Thymus (tissue), 11 donors: ENCODE measurements around the gene CWC22. TPM values are rescaled to one million over a fixed set of nuclear protein-coding genes. Genes with fewer than 3 reads are reported as not detected.
A peak's percentile ranks its signal among the peaks of the same experiment; 100 is the strongest.
"Not testable (repeated sequence)": the region's sequence is repeated elsewhere in the genome, so short reads cannot be mapped to it uniquely, and the experiment has no call there.

Source experiments
- DNase-seq, 9 donors: peaks; one replicate each; pipeline ENCODE4 v3.0.0-alpha.2; 2013; ENCODE audit warnings: low spot score in 9 of 9, low read depth in 6 of 9, missing footprints in 1 of 9
- H3K27ac ChIP-seq, 2 donors: one replicate each; pipeline ENCODE4 v1.5.1; 2013; ENCODE audit warnings: control low read depth in 1 of 2, low read depth in 1 of 2, low read length in 1 of 2, mild to moderate bottlenecking in 1 of 2, moderate library complexity in 1 of 2
- H3K27me3 ChIP-seq, 2 donors: one replicate each; pipeline ENCODE4 v1.5.1; 2013; ENCODE audit warnings: low read length in 1 of 2; ENCODE audit not compliant: control insufficient read depth in 2 of 2, insufficient read depth in 1 of 2
- H3K36me3 ChIP-seq, 2 donors: one replicate each; pipeline ENCODE4 v1.5.1; 2013; ENCODE audit warnings: low read length in 1 of 2, mild to moderate bottlenecking in 1 of 2, moderate library complexity in 1 of 2; ENCODE audit not compliant: control insufficient read depth in 2 of 2, insufficient read depth in 2 of 2
- H3K4me1 ChIP-seq, 2 donors: one replicate each; pipeline ENCODE4 v1.5.1; 2013; ENCODE audit warnings: low read length in 2 of 2; ENCODE audit not compliant: control insufficient read depth in 2 of 2, insufficient read depth in 2 of 2
- H3K4me3 ChIP-seq, 2 donors: one replicate each; pipeline ENCODE4 v1.5.1; 2013; ENCODE audit warnings: low read length in 2 of 2, control low read depth in 1 of 2, mild to moderate bottlenecking in 1 of 2
- H3K9me3 ChIP-seq, 2 donors: one replicate each; pipeline ENCODE4 v1.5.1; 2013; ENCODE audit warnings: low read length in 1 of 2, mild to moderate bottlenecking in 1 of 2; ENCODE audit not compliant: control insufficient read depth in 2 of 2, insufficient read depth in 1 of 2
- WGBS: extraction: QIAGEN DNeasy Blood & Tissue Kit; methylation state at CpG from one replicate; pipeline ENCODE4 v1.1.7; 2013; 5-methylcytosine and 5-hydroxymethylcytosine counted together
- polyA plus RNA-seq: library from polyadenylated mRNA; stranded (reverse); fragments of 200-250 nt; gene quantifications from one replicate; pipeline ENCODE4 v1.2.3, GENCODE V29; 2013
- total RNA-seq: library from RNA; stranded (reverse); fragments of 120-200 nt; gene quantifications from one replicate; pipeline ENCODE4 v1.2.4, GENCODE V29; 2013
- donor health status: healthy.

CWC22 gene
- total and polyA plus RNA-seq, 2 donors = 21.3 to 21.4 TPM

GRCh38 chr2:180006231-180006630 is 866 bp downstream of the CWC22 start:
- 9% methylated on average over 7 of the region's 7 CpGs for WGBS
- peaks cover 7 to 11% of the 10 kb centered on the region in 2 donors for H3K4me1 ChIP-seq
- H3K9me3 ChIP-seq = no peaks in the 10 kb centered on the region
- peak overlapping the region in 1 of 2 donors; percentile 85 for H3K27ac ChIP-seq
- peak in 3 of 9 donors; percentile 4 to 8 (median 6) for DNase-seq
- H3K36me3 ChIP-seq = no peaks in the 10 kb centered on the region
- H3K4me3 ChIP-seq = peak overlapping the region; percentile 66 to 75
- no peaks in the 10 kb centered on the region for H3K27me3 ChIP-seq

GRCh38 chr2:180005465-180005864 is 1.6 kb downstream of the CWC22 start:
- peaks cover 7 to 11% of the 10 kb centered on the region in 2 donors for H3K4me1 ChIP-seq
- 98% methylated on average over 7 of the region's 7 CpGs for WGBS
- H3K27ac ChIP-seq, DNase-seq, H3K36me3 ChIP-seq, H3K27me3 ChIP-seq, H3K9me3 ChIP-seq, H3K4me3 ChIP-seq: not testable (repeated sequence)

GRCh38 chr2:180004731-180005130 is 2.4 kb downstream of the CWC22 start:
- no peak for DNase-seq
- Histone ChIP-seq H3K9me3 (no peaks in the 10 kb centered on the region), H3K27ac (no peak overlapping the region), H3K27me3 (no peaks in the 10 kb centered on the region), H3K4me3 (no peak overlapping the region), H3K36me3 (no peaks in the 10 kb centered on the region), H3K4me1 (peaks cover 7 to 11% of the 10 kb centered on the region in 2 donors)
- 97% methylated on average over 5 of the region's 5 CpGs for WGBS

- Histone ChIP-seq H3K27ac (no peak overlapping the region), H3K9me3 (no peaks in the 10 kb centered on the region), H3K4me1 (peaks cover 7 to 11% of the 10 kb centered on the region in 2 donors), H3K36me3 (peaks cover 0 to 3% of the 10 kb centered on the region in 2 donors), H3K4me3 (no peak overlapping the region), H3K27me3 (no peaks in the 10 kb centered on the region)
- DNase-seq = no peak
- 82% methylated on average over 2 of the region's 2 CpGs for WGBS
Measured at GRCh38 chr2:180003559-180003958, 3.5 kb downstream of the CWC22 start.

GRCh38 chr2:180003073-180003472 is 4.0 kb downstream of the CWC22 start:
- no peaks in the 10 kb centered on the region for H3K9me3 ChIP-seq
- 68% methylated on average over 1 of the region's 1 CpG for WGBS

GRCh38 chr2:180002198-180002770 is 4.8 kb downstream of the CWC22 start:
- Histone ChIP-seq H3K27me3 (no peaks in the 10 kb centered on the region), H3K27ac (no peak overlapping the region), H3K36me3 (peaks cover 0 to 3% of the 10 kb centered on the region in 2 donors), H3K4me1 (peaks cover 7 to 11% of the 10 kb centered on the region in 2 donors), H3K4me3 (no peak overlapping the region), H3K9me3 (no peaks in the 10 kb centered on the region)
- 96% methylated on average over 2 of the region's 2 CpGs for WGBS
- DNase-seq = no peak

More at GRCh38 chr2:180003073-180003472, 4.0 kb downstream of the CWC22 start:
- Histone ChIP-seq H3K4me1 (peaks cover 7 to 11% of the 10 kb centered on the region in 2 donors), H3K27me3 (no peaks in the 10 kb centered on the region), H3K27ac (no peak overlapping the region), H3K36me3 (peaks cover 0 to 3% of the 10 kb centered on the region in 2 donors), H3K4me3 (no peak overlapping the region)
- no peak for DNase-seq

- 95% methylated on average over 1 of the region's 1 CpG for WGBS
- no peak overlapping the region for H3K4me3 ChIP-seq
- peaks cover 7 to 11% of the 10 kb centered on the region in 2 donors for H3K4me1 ChIP-seq
- H3K36me3 ChIP-seq = peaks cover 0 to 3% of the 10 kb centered on the region in 2 donors
- no peak overlapping the region for H3K27ac ChIP-seq
- H3K9me3 ChIP-seq = no peaks in the 10 kb centered on the region
- H3K27me3 ChIP-seq = no peaks in the 10 kb centered on the region
- no peak for DNase-seq
Measured at GRCh38 chr2:180001726-180002125, 5.4 kb downstream of the CWC22 start.

- H3K27me3 ChIP-seq = no peaks in the 10 kb centered on the region
- no peak for DNase-seq
- no peaks in the 10 kb centered on the region for H3K9me3 ChIP-seq
- H3K4me1 ChIP-seq = no peaks in the 10 kb centered on the region
- peaks cover 0 to 3% of the 10 kb centered on the region in 2 donors for H3K36me3 ChIP-seq
- no peak overlapping the region for H3K4me3 ChIP-seq
- H3K27ac ChIP-seq = no peak overlapping the region
Measured at GRCh38 chr2:180000434-180000833, 6.7 kb downstream of the CWC22 start.

GRCh38 chr2:179999000-179999399 is 8.1 kb downstream of the CWC22 start:
- Histone ChIP-seq H3K36me3 (peaks cover 0 to 3% of the 10 kb centered on the region in 2 donors), H3K9me3 (no peaks in the 10 kb centered on the region), H3K4me3 (no peak overlapping the region), H3K27me3 (no peaks in the 10 kb centered on the region), H3K4me1 (no peaks in the 10 kb centered on the region), H3K27ac (no peak overlapping the region)
- WGBS = 98% methylated on average over 4 of the region's 4 CpGs
- DNase-seq = no peak
